ENCODE data around the gene LAMC1.

- TF ChIP-seq, protein P1, sequence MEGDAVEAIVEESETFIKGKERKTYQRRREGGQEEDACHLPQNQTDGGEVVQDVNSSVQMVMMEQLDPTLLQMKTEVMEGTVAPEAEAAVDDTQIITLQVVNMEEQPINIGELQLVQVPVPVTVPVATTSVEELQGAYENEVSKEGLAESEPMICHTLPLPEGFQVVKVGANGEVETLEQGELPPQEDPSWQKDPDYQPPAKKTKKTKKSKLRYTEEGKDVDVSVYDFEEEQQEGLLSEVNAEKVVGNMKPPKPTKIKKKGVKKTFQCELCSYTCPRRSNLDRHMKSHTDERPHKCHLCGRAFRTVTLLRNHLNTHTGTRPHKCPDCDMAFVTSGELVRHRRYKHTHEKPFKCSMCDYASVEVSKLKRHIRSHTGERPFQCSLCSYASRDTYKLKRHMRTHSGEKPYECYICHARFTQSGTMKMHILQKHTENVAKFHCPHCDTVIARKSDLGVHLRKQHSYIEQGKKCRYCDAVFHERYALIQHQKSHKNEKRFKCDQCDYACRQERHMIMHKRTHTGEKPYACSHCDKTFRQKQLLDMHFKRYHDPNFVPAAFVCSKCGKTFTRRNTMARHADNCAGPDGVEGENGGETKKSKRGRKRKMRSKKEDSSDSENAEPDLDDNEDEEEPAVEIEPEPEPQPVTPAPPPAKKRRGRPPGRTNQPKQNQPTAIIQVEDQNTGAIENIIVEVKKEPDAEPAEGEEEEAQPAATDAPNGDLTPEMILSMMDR (IDR thresholded peaks at IDR 0.05; ENCODE audit: low read depth, low read length), result no peak
- no peak for TF ChIP-seq POLR2A (IDR thresholded peaks at IDR 0.05; ENCODE audit: extremely low read depth, insufficient read length)
These were observed 4.0 kb upstream of the LAMC1 start for GRCh38 chr1:183019139-183019740.
